ENCODE data around the gene HEMK1. TPM values are rescaled to one million over a fixed set of nuclear protein-coding genes. Genes with fewer than 3 reads are reported as not detected.
A peak's percentile ranks its signal among the peaks of the same experiment; 100 is the strongest.

HEMK1 gene
- total RNA-seq, 2 donors from 2014 or later, result 10.9 to 12.6 TPM

DNA sequence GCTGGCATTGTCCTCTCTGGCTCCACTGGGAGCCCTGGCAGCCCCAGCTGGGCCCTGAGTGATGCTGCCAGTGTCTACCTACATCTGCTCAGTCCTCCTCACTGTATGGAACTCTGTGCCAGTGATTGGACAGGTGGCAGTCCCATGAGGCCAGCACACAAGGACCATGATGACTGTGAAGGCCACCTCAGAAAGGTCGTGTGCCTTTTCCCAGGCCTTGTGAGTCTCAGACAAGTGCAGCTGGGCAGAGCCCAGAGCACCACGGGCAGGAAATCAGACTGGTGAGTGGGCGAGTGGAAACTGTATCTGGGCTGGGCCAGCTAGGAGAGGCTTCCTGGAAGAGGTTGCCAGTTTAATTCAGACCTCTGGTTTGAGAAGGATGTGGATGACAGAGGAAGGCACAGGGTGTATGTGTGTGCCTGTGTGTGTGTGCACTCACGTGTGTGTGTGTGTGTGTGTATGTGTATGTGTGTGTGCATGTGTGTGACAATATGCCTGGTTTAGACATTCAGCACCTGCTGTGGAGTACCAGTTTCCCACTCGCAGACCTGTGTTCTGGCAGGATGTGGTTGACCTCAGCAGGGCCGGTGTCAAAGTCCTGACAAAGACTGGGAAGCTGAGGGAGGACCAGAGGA is 54.6 kb downstream of the HEMK1 start:
- DNase-seq (ENCODE audit: low spot score), result no peak
- intact Hi-C loops (cut with DNase I), result no loop called here

DNA sequence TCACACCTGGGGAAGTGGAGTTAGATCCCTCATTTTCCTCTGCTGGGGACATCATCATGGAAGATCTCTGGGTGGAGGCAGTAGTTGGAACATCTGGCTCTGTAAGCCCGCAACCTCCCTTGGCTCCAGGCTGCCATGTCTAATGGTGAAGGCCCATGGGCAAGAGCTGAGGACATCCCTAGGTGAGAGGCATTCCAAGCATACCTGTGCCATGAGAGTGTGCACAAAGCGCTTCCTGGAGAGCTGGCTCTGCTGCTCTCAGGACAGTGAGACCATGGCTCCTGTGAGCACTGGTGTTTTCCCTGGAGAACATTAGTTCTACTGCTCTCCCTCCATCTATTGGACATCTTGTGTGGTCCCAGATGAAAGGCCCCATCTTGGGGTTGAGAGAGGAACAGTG is 55.3 kb downstream of the HEMK1 start:
- no peak for DNase-seq (ENCODE audit: low spot score)
- intact Hi-C loops (cut with DNase I), result no loop called here

DNA sequence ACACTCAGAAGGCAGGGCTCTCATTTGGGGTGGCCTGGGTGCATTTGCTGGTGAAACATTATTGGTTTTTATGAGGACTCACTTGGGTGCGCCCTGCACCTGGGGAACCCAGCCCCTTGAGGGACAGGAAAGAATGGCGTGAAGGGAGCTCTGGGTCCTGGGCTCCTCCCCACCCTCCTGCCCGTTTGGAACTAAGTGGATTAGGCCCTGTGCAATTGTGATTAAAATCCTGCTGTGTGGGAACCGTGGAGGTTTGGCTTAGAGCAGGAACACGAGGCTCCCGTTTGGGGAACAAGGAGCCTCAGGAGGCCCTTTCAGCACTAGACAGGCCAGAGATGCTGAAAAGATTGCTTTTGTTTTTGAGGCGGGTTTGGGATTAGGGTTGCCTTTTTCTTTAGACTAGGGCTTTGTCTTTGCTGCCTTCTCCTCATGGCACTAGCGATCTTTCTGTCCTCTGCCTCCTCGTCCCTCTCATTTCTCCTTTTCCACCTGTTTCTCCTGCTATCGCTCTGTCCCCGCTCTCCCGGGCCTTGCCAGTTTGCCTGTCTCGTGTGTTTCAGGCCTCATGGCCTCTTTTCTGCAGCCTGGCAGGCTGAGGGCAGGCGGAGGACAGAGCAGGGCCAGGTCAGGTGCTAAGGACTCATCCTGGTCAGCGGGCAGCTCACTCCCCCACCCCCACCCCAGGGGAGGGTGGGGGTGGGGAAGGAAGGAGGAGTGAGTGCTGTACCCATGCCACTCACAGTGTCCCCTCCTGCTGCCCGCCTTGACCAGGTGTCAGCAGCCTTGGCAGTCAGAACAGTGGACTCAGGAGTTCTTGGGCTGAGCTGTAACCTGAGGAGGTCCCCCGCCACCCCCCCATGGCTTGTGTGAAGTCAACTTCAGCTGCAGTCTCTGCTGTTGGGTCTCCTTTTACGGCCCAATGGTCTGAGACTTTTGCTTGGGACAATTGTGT is 56.2 kb downstream of the HEMK1 start:
- intact Hi-C loops (cut with DNase I), result no loop called here
- no peak for DNase-seq (ENCODE audit: low spot score)

DNA sequence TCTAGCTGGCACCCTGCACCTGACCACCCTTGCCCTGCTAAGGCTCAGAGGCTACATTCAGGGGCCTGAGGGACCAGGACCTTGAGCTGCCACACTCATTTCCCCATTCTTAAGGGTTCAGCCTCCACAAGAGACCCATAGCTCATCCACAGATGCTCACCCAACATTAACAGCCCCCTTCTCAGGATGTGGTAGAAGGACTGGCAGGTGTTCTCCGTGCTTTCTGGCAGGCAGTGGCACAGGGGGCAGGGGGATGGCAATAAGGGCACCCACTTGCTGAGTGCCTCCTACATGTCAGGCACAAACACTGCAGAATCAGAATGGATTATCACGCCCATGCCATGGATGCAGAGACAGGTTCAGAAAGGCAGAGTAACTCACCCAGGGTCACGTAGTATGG is 57.1 kb downstream of the HEMK1 start:
- intact Hi-C loops (cut with DNase I), result no loop called here
- DNase-seq (ENCODE audit: low spot score), result no peak

DNA sequence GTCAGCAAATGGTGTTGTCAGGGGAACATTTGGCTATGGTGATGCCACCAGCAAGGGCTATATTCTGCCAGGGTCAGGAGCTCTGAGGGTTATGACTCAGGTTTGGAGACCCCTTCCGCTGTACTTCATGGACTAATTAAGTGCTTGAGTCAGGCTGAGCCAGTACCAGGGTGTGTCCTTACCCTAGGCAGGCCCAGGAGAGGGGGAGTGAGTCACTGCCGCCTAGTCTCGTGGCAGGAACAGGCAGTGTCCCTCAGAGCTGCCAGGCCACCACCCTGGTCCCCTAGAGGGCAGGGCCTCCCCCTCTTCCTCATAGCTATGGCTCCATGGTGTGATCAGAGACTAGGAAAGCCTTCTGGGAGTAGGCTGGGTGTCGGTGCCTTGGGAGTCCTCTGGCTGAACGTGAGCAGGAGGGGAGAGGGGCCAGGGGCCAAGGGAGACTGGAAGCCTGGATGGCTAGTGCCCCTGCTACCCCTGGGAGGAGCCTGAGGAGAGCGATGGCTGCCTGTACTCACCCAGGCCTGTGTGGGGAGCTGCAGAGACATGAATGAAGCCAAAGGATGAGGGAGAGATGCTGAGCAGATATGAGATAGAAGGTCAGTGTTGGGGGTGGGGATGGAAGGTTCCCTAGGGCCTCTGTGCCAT is 58.2 kb downstream of the HEMK1 start:
- intact Hi-C loops (cut with DNase I), result no loop called here
- DNase-seq (ENCODE audit: low spot score), result peak; percentile 84

DNA sequence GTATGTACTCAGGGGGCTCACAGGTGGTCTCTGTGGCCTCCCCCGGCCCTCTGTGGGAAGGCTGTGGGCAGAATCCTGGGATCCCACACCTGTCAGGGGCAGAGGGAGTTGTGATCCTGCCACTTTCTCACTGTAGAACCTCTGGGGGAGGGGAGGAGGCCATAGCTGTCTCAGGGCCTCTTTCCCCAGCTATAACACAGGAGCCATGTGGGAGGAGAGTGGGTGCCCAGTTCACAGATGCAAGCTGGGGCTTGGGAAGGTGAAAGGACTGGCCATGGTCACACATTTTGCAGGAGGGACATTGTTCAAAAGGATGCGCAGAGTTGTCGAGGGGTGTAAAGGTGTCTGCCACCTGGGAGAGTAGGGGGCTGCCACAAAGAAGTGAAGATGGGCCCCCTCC is 59.3 kb downstream of the HEMK1 start:
- DNase-seq (ENCODE audit: low spot score), result no peak
- intact Hi-C loops (cut with DNase I), result no loop called here

DNA sequence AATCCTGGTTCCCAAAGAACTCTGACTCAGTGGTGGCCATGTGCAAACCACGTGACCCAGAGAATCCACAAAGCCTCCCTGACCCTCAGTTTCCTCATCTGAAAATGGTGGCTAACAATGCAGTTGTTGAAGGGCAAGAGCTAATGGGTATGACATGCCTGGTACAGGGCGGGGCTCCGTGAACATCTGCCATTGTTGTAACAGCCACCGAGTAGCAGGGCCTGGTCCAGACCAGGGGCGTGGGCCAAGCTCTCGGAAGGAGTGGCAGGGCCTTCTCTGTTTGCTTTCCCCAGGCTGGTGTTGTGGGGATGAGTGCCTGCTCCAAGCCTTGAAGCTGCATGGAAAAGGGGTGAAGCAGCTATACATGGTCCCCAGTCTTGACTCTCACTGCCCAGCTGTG is 61.1 kb downstream of the HEMK1 start:
- intact Hi-C loops (cut with DNase I), result no loop called here
- DNase-seq (ENCODE audit: low spot score), result no peak

DNA sequence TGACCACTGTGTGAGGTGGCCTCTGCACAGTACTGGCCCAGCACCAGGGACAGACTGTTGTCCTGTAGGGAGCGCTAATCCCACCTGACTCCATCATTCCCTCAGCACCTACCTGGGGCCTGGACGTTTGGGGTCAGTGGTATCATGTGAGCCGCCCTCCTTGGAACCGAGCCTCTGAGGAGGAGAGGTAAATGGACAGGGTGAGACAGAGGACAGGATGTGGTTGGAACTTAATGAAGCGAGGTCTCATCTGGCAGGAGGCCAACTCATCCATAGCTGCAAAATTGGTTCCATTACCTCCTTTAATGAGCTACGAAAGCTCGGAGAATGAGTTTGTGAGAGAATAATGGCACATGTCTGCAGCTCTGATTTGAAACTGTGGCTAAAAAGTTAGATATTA is 61.6 kb downstream of the HEMK1 start:
- intact Hi-C loops (cut with DNase I), result no loop called here
- no peak for DNase-seq (ENCODE audit: low spot score)

DNA sequence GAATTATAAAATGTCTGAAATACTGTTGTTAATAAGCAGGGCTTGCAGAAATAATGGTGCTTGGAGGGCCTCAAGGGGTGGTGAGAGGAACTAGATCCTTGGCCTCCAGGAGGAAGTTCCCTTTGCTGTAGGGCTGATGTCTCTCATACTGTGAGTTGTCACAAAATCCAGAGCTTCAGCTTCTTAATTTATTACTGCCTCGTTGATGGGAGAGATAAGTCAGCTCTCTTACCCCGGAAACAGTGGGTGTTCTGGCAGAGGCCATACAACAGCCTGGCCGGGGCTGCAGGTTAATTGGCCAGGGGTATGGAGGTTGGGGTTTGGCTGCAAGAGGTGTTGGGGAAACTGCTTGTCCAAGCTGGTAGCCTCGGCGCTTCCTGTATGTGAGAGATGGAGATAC is 63.1 kb downstream of the HEMK1 start:
- DNase-seq (ENCODE audit: low spot score), result no peak
- intact Hi-C loops (cut with DNase I), result no loop called here

DNA sequence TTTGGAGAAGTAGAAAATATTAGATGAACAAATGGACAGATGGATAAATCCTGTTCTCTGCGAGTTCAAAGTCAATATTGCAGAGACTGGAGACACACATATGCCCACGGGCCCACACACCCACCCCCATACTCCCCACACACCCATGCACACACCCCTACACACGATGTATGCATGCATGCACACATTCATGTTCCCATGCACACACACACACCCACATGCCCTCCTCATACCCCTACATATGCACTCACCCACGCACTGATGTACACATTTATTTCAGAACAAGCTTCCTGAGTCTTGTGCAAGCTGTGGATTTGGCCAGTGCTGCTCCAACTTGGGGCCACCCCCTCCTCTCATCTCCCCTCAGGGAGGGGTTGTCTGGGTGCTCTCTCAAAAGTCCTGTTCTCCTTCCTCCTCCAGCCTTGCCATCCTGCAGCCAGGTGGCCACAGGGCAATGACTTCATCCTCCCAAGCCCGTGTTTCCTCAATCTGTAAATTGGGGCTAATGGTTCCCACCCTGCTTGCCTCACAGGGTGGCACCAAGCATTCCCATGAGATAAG is 64.0 kb downstream of the HEMK1 start:
- no peak for DNase-seq (ENCODE audit: low spot score)
- intact Hi-C loops (cut with DNase I), result no loop called here

DNA sequence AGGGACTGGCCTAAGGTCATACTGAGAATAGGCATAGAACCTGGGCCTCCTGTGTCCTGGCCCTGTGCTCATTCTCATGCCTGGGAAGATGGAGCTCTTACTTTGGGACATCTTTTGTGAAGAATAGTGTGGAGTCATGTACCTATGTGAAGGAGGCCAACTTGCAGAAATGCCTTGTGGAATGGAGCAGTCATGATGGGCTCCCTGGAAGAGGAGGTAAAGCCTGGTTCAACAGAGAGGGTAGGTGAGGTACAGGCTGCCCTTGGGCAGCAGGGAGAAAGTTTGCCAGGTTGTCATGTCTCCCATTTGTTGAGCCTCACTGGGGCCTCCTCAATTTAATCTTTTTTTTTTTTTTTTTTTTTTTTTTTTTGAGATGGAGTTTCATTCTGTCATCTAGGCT is 65.7 kb downstream of the HEMK1 start:
- intact Hi-C loops (cut with DNase I), result no loop called here
- DNase-seq (ENCODE audit: low spot score), result no peak

DNA sequence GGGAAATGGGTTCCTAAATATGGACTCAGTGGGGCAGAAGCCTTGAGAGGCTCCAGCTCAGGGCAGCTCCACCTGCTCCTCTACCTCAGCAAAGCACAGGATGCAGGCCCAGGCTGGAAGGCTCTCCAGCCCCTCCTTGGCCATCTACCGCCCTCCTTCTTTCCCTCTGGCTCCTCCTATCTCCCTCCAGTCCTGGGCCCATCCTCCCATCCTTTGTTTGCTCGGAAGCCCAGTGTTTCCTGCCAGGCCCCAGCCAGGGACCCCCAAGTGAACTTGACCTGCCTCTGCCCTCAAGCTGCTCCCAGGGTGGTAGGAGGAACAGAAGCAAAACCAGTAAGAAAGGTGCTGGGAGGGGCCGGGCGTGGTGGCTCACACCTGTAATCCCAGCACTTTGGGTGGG is 67.7 kb downstream of the HEMK1 start:
- intact Hi-C loops (cut with DNase I), result no loop called here
- no peak for DNase-seq (ENCODE audit: low spot score)

DNA sequence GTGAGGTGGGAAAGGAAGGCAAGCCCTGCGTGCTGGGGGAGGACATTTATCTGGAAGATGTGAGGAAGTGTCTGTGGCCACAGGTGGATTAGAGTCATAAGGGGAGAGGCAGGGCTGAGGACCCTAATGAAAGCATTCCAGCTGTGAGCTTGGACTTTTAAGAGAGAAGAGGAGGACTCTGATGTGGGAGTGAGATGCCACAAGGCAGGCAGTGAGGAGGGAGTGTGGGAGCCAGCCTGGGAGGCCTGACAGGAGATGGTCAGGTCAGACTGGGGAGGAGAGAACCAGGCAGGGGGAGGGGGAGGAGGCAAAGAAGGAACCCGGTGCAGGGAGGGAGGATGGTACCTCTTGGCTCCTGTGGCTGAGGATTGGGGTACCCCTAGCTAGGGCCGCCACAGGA is 68.6 kb downstream of the HEMK1 start:
- intact Hi-C loops (cut with DNase I), result no loop called here
- DNase-seq (ENCODE audit: low spot score), result no peak

DNA sequence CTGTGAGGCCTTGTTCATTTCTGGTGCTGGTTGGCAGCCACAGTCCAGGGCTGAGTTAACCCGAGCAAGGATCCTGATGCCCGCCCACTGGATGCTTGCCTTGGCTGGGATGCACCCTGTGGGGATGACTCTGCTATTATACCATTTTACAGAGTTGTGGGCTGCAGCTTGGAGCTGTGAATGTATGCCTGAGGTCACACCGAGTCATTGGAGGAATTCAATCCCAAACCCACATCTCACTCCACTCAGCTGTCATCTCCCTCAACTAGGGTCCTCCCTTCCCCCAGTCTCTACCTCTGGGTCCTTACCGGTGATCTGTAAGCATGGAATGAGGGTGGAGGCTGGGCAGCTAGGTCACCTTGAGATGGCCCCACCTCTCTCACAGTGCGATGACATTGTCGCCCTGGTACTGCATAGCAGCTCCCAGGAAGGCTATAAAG is 69.8 kb downstream of the HEMK1 start:
- no peak for DNase-seq (ENCODE audit: low spot score)
- intact Hi-C loops (cut with DNase I), result no loop called here

DNA sequence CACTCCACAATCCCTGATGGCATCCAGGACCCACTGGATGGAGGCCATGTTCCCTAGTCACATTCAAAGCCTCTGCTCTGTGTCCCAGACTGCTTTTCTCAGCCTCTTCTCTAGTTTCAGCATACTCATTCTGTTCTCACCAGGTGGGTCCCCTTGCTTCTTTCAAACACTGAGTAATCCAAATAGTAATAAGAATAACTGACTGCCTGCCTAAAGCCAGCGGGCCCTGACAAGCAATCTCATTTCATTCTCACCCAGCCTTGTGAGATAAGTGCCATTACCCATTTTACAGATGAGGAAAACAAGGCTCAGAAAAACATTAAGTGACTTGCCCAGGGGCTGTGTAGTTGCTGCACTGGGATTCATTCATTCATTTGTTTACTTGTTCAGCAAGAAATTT is 73.1 kb downstream of the HEMK1 start:
- intact Hi-C loops (cut with DNase I), result no loop called here
- DNase-seq (ENCODE audit: low spot score), result no peak

DNA sequence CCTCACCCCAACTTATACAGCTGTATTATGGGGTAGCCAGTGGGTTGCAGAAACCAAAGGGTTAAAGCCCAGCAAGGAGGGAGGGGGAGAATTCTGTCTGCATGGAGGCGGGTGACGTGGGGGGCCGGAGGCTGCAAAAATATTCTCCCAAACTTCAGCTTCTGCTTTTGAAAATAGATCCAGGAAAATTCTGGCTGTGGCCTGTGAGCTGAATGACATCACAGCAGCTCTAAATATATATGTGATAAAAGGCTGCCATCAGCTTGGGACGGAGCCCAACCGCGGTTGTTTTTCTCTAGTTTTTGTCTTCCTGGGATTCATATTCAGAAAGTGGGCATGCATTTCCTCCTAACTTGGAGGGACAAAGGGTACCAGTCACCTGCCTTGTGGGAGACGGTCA is 75.2 kb downstream of the HEMK1 start:
- intact Hi-C loops (cut with DNase I), result no loop called here
- DNase-seq (ENCODE audit: low spot score), result no peak

DNA sequence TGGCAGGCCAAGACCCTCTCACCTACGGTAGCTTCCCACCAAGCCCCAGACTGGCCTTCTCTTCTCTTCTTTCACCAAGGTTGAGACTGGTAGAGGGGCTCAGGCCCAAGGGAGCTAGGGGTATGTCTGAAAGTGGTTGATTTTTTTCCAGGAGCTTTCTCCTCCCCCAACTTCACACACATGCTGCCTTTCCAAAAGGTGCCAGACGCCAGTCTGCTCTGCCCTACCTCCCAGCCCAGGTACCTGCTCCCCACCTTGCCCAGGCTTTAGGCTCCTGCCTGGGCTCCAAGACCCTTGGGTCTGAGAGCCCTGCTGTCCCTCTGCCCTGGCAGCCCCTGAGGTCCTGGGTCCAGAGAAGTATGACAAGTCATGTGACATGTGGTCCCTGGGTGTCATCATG is 76.1 kb downstream of the HEMK1 start:
- no peak for DNase-seq (ENCODE audit: low spot score)
- intact Hi-C loops (cut with DNase I), result no loop called here

All from posterior vena cava (tissue), 2 donors.